Epithelial cell of prostate (primary cell): ENCODE measurements around the gene GJB1.
"Not testable (repeated sequence)": the region's sequence is repeated elsewhere in the genome, so short reads cannot be mapped to it uniquely, and the experiment has no call there.

Experiments
- DNase-seq: peaks from one replicate; pipeline ENCODE4 v3.0.0-alpha.2; 2011; ENCODE audit warnings: low read depth, low spot score
- H3K27ac ChIP-seq: fragments of 450-650 bp; 2 replicates; pipeline ENCODE4 v1.5.1; 2017; ENCODE audit warnings: mild to moderate bottlenecking

The GJB1 gene

DNA sequence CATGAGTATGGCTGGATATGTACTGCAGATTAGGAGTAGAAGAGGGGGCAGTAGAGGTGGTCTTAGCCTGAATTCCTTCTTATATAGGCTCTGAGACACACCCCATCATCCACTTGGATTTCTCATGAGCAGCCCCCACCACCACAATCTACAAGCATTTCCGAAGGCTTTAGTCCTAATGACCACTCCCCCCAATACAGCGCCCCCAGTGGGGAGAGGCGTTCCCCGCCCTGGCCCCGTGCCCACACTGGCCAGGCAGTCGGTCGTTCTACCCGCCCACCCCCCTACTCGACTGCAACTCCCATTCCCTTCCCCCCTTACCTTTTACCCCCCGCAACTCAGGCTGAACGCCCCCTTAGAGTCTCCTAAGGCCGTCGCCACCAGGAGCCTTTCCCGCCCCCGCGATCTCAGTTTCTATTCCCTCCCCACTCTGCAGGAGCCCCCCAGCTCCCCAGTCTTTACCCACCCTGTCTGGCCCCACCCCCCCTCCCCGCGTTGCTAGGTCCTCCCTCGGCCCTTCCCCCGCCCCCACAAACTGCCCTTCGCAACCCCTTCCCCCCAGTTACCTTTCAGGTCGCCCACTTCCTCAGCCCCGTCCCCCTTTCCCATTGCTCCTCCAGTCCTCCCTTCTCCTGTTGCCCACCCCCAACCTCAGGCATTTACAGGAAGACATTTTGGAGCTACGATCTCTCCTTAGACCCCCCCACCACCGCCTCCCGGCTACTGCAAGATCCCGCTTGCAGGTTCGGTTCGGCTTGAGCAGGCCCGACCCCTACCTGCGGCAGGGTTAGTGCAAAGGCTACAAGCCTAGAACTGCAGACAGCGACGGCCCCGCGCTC lies 30.4 kb downstream of the GJB1 start:
- no peak for DNase-seq

DNA sequence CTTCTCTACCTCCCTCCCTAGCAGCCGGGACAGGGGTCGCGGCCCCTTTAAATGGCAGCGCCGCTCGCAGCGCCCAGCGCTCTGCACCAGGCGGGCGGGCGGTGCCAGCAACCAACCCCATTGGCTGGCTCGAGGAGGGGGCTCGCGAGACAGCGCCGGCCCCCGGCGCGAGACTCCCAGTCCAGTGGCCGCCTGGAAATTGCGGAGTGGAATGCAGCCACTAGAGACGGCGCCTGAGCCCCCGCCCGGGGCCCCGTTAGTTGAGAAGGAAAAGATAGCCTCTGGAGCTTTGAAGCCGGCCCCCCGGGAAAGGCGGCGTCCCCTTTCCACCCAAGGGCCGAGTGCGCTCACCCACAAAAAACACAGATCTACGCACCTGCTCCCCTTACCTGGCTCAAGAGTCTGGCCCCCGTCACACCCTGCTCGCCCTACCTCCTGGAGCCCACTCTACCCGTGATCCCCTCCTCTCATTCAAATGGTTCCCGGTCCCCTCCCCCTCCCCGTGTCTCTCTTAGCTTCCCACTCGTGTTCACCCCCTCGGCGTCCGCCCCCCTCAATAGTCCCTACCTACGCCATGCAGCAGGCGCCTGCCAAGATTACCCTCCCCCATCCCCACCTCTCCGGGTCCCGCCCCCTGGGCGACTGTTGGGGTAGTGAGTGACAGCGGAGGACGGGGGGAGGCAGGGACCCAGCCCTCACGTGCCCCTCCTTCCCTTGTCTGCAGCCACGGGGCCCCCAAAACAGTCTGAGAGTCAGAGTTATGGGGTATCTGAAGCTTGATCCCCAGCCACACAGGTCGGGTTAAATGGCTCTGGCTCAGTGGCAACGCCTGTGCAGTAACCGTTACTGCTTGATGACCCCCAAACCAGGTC lies 31.3 kb downstream of the GJB1 start, which contains the start of gene ZMYM3:
TSS of gene ZMYM3 (minus strand) at position 49 of the 872 bp plus-strand sequence. CDS start 885 bp downstream, outside the sequence.
- peak; percentile 3 for DNase-seq
- H3K27ac ChIP-seq, result no peak within 1 kb of the TSS

More for the DNA sequence above, 30.4 kb downstream of the GJB1 start:
- no peak overlapping the region for H3K27ac ChIP-seq

DNA sequence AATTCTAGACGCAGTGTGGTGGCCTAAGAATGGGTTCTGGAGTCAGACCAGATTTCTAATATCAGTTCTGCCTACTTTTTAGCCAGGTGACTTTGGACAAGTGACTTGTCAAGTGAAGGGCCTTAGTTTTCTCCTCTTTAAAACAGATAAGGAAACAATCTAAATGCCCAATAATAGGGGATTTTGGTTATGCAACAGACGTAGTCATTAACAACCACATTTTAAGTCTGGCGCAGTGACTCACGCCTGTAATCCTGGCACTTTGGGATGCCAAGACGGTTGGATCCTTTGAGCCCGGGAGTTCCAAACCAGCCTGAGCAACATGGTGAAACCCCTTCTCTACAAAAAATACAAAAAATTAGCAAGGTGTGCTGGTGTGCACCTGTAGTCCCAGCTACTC lies 33.0 kb downstream of the GJB1 start:
- H3K27ac ChIP-seq, result no peak overlapping the region
- no peak for DNase-seq

DNA sequence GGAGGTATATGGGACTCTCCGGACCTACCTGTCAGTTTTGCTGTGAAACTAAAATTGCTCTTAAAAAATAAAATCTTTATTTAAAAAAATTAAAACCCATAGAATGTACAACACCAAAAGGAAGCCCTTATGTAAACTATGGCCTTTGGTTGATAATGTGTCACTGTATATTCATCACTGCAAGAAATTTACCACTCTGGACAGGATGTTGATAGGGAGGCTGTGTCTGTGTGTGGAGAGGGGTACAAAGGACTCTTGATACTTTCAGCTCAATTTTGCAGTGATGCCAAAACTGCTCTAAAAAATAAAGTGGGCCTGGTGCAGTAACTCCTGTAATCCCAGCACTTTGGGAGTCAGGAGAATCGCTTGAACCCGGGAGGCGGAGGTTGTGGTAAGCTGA lies 33.8 kb downstream of the GJB1 start:
- DNase-seq, result no peak
- H3K27ac ChIP-seq, result no peak overlapping the region

DNA sequence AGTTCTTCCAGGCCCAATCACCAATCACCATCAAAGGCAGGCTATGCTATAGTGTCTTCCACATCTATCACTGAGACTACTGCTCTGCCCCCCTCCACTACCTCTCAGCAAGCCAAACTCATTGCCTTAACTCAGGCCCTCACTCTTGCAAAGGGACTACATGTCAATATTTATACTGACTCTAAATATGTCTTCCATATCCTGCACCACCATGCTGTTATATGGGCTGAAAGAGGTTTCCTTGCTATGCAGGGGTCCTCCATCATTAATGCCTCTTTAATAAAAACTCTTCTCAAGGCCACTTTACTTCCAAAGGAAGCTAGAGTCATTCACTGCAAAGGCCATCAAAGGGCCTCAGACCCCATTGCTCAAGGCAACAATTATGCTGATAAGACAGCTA lies 45.6 kb downstream of the GJB1 start:
- H3K27ac ChIP-seq, DNase-seq: not testable (repeated sequence)

DNA sequence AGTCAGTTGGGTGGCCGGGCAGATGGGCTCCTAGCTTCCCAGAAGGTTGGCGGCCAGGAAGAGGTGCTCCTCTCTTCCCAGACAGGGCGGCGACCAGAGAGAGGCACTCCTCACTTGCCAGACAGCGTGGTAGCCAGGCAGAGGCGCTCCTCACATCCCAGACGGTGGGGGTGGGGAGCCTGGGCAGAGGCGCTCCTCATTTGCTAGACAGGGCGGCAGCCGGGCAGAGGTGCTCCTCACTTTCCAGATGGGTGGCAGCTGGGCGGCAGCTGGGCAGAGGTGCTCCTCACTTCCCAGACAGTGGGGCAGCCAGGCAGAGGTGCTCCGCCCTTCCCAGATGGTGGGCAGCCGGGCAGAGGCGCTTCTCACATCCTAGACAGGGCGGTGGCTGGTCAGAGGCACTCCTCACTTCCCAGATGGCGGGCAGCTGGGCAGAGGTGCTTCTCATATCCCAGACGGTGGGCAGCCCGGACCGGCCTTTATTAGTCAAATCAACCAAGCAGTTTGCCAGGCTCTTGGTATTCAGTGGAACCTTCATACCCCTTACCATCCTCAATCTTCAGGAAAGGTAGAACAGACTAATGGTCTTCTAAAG lies 46.9 kb downstream of the GJB1 start:
- no peak overlapping the region for H3K27ac ChIP-seq

DNA sequence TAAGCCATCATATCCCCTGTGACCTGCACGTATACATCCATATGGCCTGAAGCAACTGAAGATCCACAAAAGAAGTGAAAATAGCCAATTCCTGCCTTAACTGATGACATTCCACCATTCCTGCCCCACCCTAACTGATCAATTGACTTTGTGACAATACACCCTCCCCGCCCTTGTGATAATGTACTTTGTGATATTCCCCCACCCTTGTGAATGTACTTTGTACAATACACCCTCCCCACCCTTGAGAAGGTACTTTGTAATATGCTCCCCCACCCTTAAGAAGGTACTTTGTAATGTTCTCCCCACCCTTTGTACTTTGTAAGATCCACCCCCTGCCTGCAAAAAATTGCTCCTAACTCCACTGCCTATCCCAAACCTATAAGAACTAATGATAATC lies 49.3 kb downstream of the GJB1 start:
- not testable (repeated sequence) for H3K27ac ChIP-seq, DNase-seq

More for the DNA sequence above, 46.9 kb downstream of the GJB1 start:
- no peak for DNase-seq
